GM21423 (cell line): ENCODE results near the gene RIMS1.

Source experiments
- ATAC-seq: cut with Tn5 transposase; IDR thresholded peaks from one replicate; pipeline ENCODE4 v1.9.1; 2021; ENCODE audit warnings: mild to moderate bottlenecking, moderate library complexity; ENCODE audit not compliant: unreplicated experiment

Gene RIMS1

GRCh38 chr6:72084992-72085569, 198.7 kb downstream of the RIMS1 start:
- ATAC-seq = no peak

GRCh38 chr6:72094506-72094905, 208.2 kb downstream of the RIMS1 start:
- ATAC-seq = no peak

- ATAC-seq = no peak
Observed at GRCh38 chr6:72102561-72102960, 216.2 kb downstream of the RIMS1 start.

- ATAC-seq = no peak
Observed at GRCh38 chr6:72111611-72112010, 225.3 kb downstream of the RIMS1 start.

GRCh38 chr6:72130327-72130726, 244.0 kb downstream of the RIMS1 start:
- ATAC-seq = no peak

GRCh38 chr6:72132427-72132826, 246.1 kb downstream of the RIMS1 start:
- no peak for ATAC-seq

- ATAC-seq = no peak
Observed at GRCh38 chr6:72132851-72133250, 246.5 kb downstream of the RIMS1 start.

GRCh38 chr6:72133324-72133723, 247.0 kb downstream of the RIMS1 start:
- no peak for ATAC-seq

GRCh38 chr6:72140795-72141194, 254.4 kb downstream of the RIMS1 start:
- ATAC-seq = no peak

- no peak for ATAC-seq
Observed at GRCh38 chr6:72149715-72150114, 263.4 kb downstream of the RIMS1 start.

- ATAC-seq = no peak
Observed at GRCh38 chr6:72151742-72152141, 265.4 kb downstream of the RIMS1 start.

- no peak for ATAC-seq
Observed at GRCh38 chr6:72175916-72176315, 289.6 kb downstream of the RIMS1 start.

GRCh38 chr6:72182337-72183246, 296.2 kb downstream of the RIMS1 start:
- ATAC-seq = peak; percentile 58

GRCh38 chr6:72203983-72204382, 317.6 kb downstream of the RIMS1 start:
- no peak for ATAC-seq

- no peak for ATAC-seq
Observed at GRCh38 chr6:72205500-72205899, 319.1 kb downstream of the RIMS1 start.

- ATAC-seq = no peak
Observed at GRCh38 chr6:72206606-72207005, 320.3 kb downstream of the RIMS1 start.

- no peak for ATAC-seq
Observed at GRCh38 chr6:72212686-72213085, 326.3 kb downstream of the RIMS1 start.

GRCh38 chr6:72213654-72214053, 327.3 kb downstream of the RIMS1 start:
- ATAC-seq = no peak

- ATAC-seq = no peak
Observed at GRCh38 chr6:72216222-72217068, 330.1 kb downstream of the RIMS1 start.

GRCh38 chr6:72217626-72218025, 331.3 kb downstream of the RIMS1 start:
- ATAC-seq = no peak

GRCh38 chr6:72218125-72218524, 331.8 kb downstream of the RIMS1 start:
- peak; percentile 74 for ATAC-seq
